ENCODE data around the gene KMT2E. TPM values are rescaled to one million over a fixed set of nuclear protein-coding genes. Genes with fewer than 3 reads are reported as not detected.

KMT2E gene
- total RNA-seq, 1 experiment from 2014 or later: 38.2 TPM

GRCh38 chr7:105060437-105060836, 46.4 kb downstream of the KMT2E start:
- Histone ChIP-seq H3T11ph (ENCODE audit: low read length) (no peak overlapping the region), H2AK5ac (ENCODE audit: insufficient read length, low read length) (no peak overlapping the region), H2BK12ac (ENCODE audit: insufficient read length, low read depth, low read length) (no peak overlapping the region), H2BK120ac (ENCODE audit: low read depth, low read length, poor library complexity, severe bottlenecking) (no peak overlapping the region), H2BK5ac (ENCODE audit: insufficient read length, low read length) (no peak overlapping the region), H3K27me3 (ENCODE audit: insufficient read depth, low read length) (no peaks in the 10 kb centered on the region), H3K4me2 (ENCODE audit: insufficient read depth, insufficient read length, low read length) (no peak overlapping the region), H4K20me1 (ENCODE audit: control insufficient read depth, insufficient read depth, insufficient read length) (no peaks in the 10 kb centered on the region), H3K14ac (ENCODE audit: insufficient read depth, low read length) (no peak overlapping the region), H4K91ac (ENCODE audit: insufficient read length, low read depth, low read length) (no peak overlapping the region), H2BK20ac (ENCODE audit: low read depth, low read length, poor library complexity, severe bottlenecking) (no peak overlapping the region), H3K79me2 (ENCODE audit: insufficient read depth, low read length) (peaks cover 2% of the 10 kb centered on the region; the same call in 1 of the 2 replicates), H4K8ac (replicated peaks; ENCODE audit: insufficient read length, low read depth, low read length) (no peak overlapping the region), H3K23me2 (ENCODE audit: insufficient read length, low read depth, low read length, poor library complexity, severe bottlenecking) (no peaks in the 10 kb centered on the region), H3K18ac (ENCODE audit: insufficient read length, low read depth, low read length) (no peak overlapping the region), H2AFZ (ENCODE audit: low read length) (no peak overlapping the region), H3K9me3 (ENCODE audit: control insufficient read depth, low read depth, low read length) (no peaks in the 10 kb centered on the region), H3K23ac (ENCODE audit: insufficient read length, low read depth, low read length) (no peak overlapping the region), H3K4me1 (ENCODE audit: insufficient read depth, low read length) (no peaks in the 10 kb centered on the region; the same call in 1 of the 2 replicates), H4K5ac (ENCODE audit: insufficient read length, low read depth, low read length) (no peak overlapping the region), H3K4ac (ENCODE audit: low read depth, low read length) (no peak overlapping the region), H2BK15ac (ENCODE audit: low read depth, low read length) (no peak overlapping the region), H3K56ac (ENCODE audit: insufficient read length, low read depth, low read length) (no peak overlapping the region), H3K9ac (ENCODE audit: extremely low read depth, insufficient read length, low read length) (no peak overlapping the region), H3K79me1 (ENCODE audit: insufficient read depth, low read depth, low read length, poor library complexity, severe bottlenecking) (peaks cover 3% of the 10 kb centered on the region), H3K27ac (ENCODE audit: insufficient read length, low read depth, low read length) (no peak overlapping the region)
- Mint-ChIP-seq H3K9me3 (no peaks in the 10 kb centered on the region), H3K36me3 (ENCODE audit: insufficient read depth in 1 of 3, low read depth in 3 of 3) (peaks cover 0 to 30% (median 30%) of the 10 kb centered on the region in 3 experiments; a peak in 5 of 7 replicates), H3K4me3 (no peak overlapping the region), H3K27ac (peak overlapping the region in 2 of 3 experiments; percentile 29 to 72; a peak in 3 of 7 replicates), H3K4me1 (peaks cover 13 to 22% of the 10 kb centered on the region in 2 experiments), H3K27me3 (ENCODE audit: low read depth) (no peaks in the 10 kb centered on the region)
- no CpG with 5 or more reads among the region's 4 CpGs for WGBS (ENCODE audit: extremely low coverage, insufficient read length, low lambda C conversion rate)
- TF ChIP-seq CTCF (conservative IDR thresholded peaks at IDR 0.05): no peak
- no peak for DNase-seq
